Activated CD4-positive, CD25-positive, alpha-beta regulatory T cell treated with anti-CD3 and anti-CD28 coated beads, Interleukin-2, amount 50 U/mL, for 24 hours (primary cell): ENCODE measurements around the gene SIRPA.

Experiments
- ATAC-seq, 2 donors: fragments of 150-1000 bp; cut with Tn5 transposase; one replicate each; pipeline ENCODE4 v1.10.0; 2021; ENCODE audit warnings: mild to moderate bottlenecking in 1 of 2, moderate library complexity in 1 of 2

Gene SIRPA

GRCh38 chr20:1870792-1871550 lies 24.2 kb upstream of the SIRPA start:
- ATAC-seq, result no peak

GRCh38 chr20:1871807-1872458 lies 23.3 kb upstream of the SIRPA start:
- ATAC-seq, result peak in 1 of 2 donors; percentile 56

- ATAC-seq, result peak; percentile 43 to 48
Observed at GRCh38 chr20:1872459-1873097, 22.6 kb upstream of the SIRPA start.

GRCh38 chr20:1874450-1875182 lies 20.6 kb upstream of the SIRPA start:
- ATAC-seq, result no peak

GRCh38 chr20:1875183-1875554 lies 20.0 kb upstream of the SIRPA start:
- no peak for ATAC-seq

- ATAC-seq, result no peak
Observed at GRCh38 chr20:1875762-1876161, 19.4 kb upstream of the SIRPA start.

- no peak for ATAC-seq
Observed at GRCh38 chr20:1876217-1876921, 18.8 kb upstream of the SIRPA start.

- ATAC-seq, result no peak
Observed at GRCh38 chr20:1876975-1877608, 18.1 kb upstream of the SIRPA start.

GRCh38 chr20:1877609-1878200 lies 17.5 kb upstream of the SIRPA start:
- ATAC-seq, result no peak

- ATAC-seq, result no peak
Observed at GRCh38 chr20:1879369-1879768, 15.8 kb upstream of the SIRPA start.

GRCh38 chr20:1879934-1880333 lies 15.3 kb upstream of the SIRPA start:
- no peak for ATAC-seq

- no peak for ATAC-seq
Observed at GRCh38 chr20:1880529-1881239, 14.5 kb upstream of the SIRPA start.

GRCh38 chr20:1881240-1881835 lies 13.9 kb upstream of the SIRPA start:
- ATAC-seq, result no peak

GRCh38 chr20:1882026-1882425 lies 13.2 kb upstream of the SIRPA start:
- no peak for ATAC-seq

- no peak for ATAC-seq
Observed at GRCh38 chr20:1883986-1884385, 11.2 kb upstream of the SIRPA start.

- no peak for ATAC-seq
Observed at GRCh38 chr20:1885254-1885653, 10.0 kb upstream of the SIRPA start.

- no peak for ATAC-seq
Observed at GRCh38 chr20:1885940-1886693, 9.1 kb upstream of the SIRPA start.

GRCh38 chr20:1887321-1887720 lies 7.9 kb upstream of the SIRPA start:
- no peak for ATAC-seq

GRCh38 chr20:1887756-1888155 lies 7.5 kb upstream of the SIRPA start:
- ATAC-seq, result no peak
